GM12875 (cell line): ENCODE data around the gene ACTN1.

Experiments used
- H3K4me3 ChIP-seq: one replicate; pipeline ENCODE4 v1.5.1; 2011; ENCODE audit warnings: low read depth, low read length, control low read depth
- TF ChIP-seq, protein P1 (sequence below): IDR thresholded peaks from 2 replicates; pipeline ENCODE4 v1.5.1; 2011; ENCODE audit warnings: low read depth, mild to moderate bottlenecking, control low read depth, inconsistent platforms, low read length, moderate library complexity, borderline replicate concordance; ENCODE audit not compliant: insufficient read depth

Gene ACTN1

DNA sequence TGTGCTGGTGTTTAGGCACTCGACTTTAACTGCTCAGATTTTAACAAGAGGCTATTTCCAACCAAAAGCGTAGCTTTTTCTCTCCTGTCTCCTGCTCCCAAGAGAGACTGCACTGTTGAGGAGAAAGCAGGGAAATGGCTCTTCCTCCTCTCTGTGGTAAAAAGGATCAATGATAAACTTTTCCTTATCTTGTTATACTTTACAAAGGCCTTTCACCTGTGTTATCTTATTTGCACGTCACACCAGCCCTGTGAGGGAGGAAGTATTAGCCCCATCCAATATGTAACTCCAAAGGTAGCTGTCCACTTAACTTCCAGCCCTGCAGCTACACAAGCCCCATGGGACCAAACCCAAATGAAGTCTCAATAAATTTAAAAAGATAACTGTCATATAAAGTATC lies 153.4 kb downstream of the ACTN1 start:
- no peak overlapping the region for H3K4me3 ChIP-seq
- TF ChIP-seq, protein P1, sequence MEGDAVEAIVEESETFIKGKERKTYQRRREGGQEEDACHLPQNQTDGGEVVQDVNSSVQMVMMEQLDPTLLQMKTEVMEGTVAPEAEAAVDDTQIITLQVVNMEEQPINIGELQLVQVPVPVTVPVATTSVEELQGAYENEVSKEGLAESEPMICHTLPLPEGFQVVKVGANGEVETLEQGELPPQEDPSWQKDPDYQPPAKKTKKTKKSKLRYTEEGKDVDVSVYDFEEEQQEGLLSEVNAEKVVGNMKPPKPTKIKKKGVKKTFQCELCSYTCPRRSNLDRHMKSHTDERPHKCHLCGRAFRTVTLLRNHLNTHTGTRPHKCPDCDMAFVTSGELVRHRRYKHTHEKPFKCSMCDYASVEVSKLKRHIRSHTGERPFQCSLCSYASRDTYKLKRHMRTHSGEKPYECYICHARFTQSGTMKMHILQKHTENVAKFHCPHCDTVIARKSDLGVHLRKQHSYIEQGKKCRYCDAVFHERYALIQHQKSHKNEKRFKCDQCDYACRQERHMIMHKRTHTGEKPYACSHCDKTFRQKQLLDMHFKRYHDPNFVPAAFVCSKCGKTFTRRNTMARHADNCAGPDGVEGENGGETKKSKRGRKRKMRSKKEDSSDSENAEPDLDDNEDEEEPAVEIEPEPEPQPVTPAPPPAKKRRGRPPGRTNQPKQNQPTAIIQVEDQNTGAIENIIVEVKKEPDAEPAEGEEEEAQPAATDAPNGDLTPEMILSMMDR: no peak

DNA sequence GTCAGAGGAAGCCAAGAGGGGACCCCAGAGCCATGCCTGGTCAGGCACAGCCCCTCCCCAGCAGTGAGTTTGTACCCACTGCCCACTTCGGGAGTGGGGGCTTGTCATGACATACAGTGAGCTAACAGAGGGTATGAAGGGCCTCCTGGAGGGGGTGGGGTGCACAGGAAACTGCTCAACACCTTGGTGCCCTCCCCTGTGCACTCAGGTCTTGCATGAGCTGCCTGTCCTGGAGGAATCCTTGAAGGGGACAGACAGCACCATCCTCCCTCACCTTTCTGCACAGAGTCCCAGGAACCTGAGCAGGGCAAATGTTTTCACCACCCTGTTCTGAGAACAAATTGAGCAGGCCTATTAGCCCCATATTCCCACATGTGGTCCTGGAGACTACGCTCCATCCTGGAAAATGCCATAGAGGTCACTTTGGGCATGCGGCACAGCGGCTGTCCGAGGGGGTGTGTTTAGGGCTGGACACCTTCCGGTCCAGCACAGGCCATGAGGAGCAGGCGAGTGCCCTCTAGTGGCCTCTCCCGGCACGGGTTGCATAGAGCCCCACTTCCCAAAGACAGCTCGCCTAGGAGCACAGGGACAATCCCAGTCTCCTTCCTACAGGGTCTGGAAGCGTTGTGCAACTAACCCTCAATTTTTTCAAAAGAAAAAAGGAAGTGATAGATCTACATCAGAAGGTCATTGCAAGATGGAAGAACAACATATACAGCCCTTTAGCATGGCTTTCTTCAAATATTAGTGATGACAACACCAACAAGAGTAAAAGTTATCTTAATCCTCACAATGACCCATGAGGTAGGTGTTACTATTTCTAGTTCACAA lies 154.4 kb downstream of the ACTN1 start:
- TF ChIP-seq, protein P1: peak; percentile 97
- no peak overlapping the region for H3K4me3 ChIP-seq

DNA sequence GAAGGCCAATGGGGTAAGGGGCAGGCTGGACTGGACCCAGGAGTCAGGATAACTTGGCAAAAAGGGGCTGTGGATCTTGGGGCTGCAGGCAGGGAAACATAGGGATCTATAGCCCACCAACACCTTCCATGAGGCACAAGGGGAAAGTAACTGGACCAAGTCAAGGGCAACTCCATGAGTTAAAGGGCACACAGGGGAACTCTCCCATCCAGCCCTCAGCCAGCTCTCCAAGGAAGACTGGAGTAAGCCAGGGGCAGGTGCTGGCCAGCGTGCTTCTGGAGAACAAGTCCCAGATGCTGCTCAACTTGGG lies 154.9 kb downstream of the ACTN1 start:
- no peak overlapping the region for H3K4me3 ChIP-seq

More for the DNA sequence above, 154.9 kb downstream of the ACTN1 start:
- TF ChIP-seq, protein P1: no peak
